Measurements from ENCODE around the gene DDX39A. TPM values are rescaled to one million over a fixed set of nuclear protein-coding genes. Genes with fewer than 3 reads are reported as not detected.
"Not testable (repeated sequence)": the region's sequence is repeated elsewhere in the genome, so short reads cannot be mapped to it uniquely, and the experiment has no call there.

The DDX39A gene
- total RNA-seq, 4 donors from 2014 or later: 53.3 to 89.7 (median 59.7) TPM

GRCh38 chr19:14460935-14461334, 41.8 kb upstream of the DDX39A start:
- DNase-seq: no peak
- Histone ChIP-seq H3K4me3 (replicated peaks in 1 of 3) (no peak overlapping the region), H3K4me1 (no peaks in the 10 kb centered on the region), H3K9me3 (no peaks in the 10 kb centered on the region), H3K27ac (no peak overlapping the region), H3K36me3 (peaks cover 25 to 54% of the 10 kb centered on the region in 2 donors), H3K27me3 (no peaks in the 10 kb centered on the region)
- 93 to 97% methylated on average over 2 of the region's 2 CpGs for WGBS, 2 donors
- intact Hi-C loops (cut with DNase I): no loop called here
- TF ChIP-seq POLR2A (IDR thresholded peaks at IDR 0.05) (no peak), CTCF (IDR thresholded peaks at IDR 0.05) (no peak)

- WGBS, 2 donors: 73 to 77% methylated on average over 5 of the region's 5 CpGs
- no peak for DNase-seq
- TF ChIP-seq POLR2A (IDR thresholded peaks at IDR 0.05): no peak
- TF ChIP-seq CTCF (IDR thresholded peaks at IDR 0.05): no peak
- H3K27ac ChIP-seq: no peak overlapping the region
- no peaks in the 10 kb centered on the region for H3K27me3 ChIP-seq
- peaks cover 19 to 52% of the 10 kb centered on the region in 2 donors for H3K36me3 ChIP-seq
- H3K4me3 ChIP-seq (replicated peaks in 1 of 3): no peak overlapping the region
- intact Hi-C loops (cut with DNase I): no loop called here
- no peaks in the 10 kb centered on the region for H3K4me1 ChIP-seq
- H3K9me3 ChIP-seq: no peaks in the 10 kb centered on the region
Observed at GRCh38 chr19:14459703-14460102, 40.6 kb upstream of the DDX39A start.

GRCh38 chr19:14452303-14452702, 33.2 kb upstream of the DDX39A start:
- H3K4me3 ChIP-seq (replicated peaks in 1 of 3); H3K4me1 ChIP-seq; intact Hi-C loops (cut with DNase I); H3K9me3 ChIP-seq; H3K27ac ChIP-seq; H3K27me3 ChIP-seq; DNase-seq: not testable (repeated sequence)
- H3K36me3 ChIP-seq: peaks cover 29 to 59% of the 10 kb centered on the region in 2 donors
- 97 to 100% methylated on average over 3 of the region's 3 CpGs for WGBS, 2 donors

- peaks cover 42 to 74% of the 10 kb centered on the region in 2 donors for H3K36me3 ChIP-seq
- no peak overlapping the region for H3K27ac ChIP-seq
- intact Hi-C loops (cut with DNase I): no loop called here
- no peaks in the 10 kb centered on the region for H3K4me1 ChIP-seq
- DNase-seq: no peak
- H3K9me3 ChIP-seq: no peaks in the 10 kb centered on the region
- 95 to 96% methylated on average over 15 of the region's 19 CpGs for WGBS, 2 donors
- TF ChIP-seq POLR2A (IDR thresholded peaks at IDR 0.05) (no peak), CTCF (IDR thresholded peaks at IDR 0.05) (no peak)
- H3K27me3 ChIP-seq: no peaks in the 10 kb centered on the region
- H3K4me3 ChIP-seq (replicated peaks in 1 of 3): no peak overlapping the region
Observed at GRCh38 chr19:14450876-14451275, 31.7 kb upstream of the DDX39A start.

- H3K4me1 ChIP-seq: no peaks in the 10 kb centered on the region
- no peak overlapping the region for H3K27ac ChIP-seq
- DNase-seq: peak in 1 of 2 donors; percentile 7
- intact Hi-C loops (cut with DNase I): no loop called here
- TF ChIP-seq POLR2A (IDR thresholded peaks at IDR 0.05) (no peak), CTCF (IDR thresholded peaks at IDR 0.05) (no peak)
- no peaks in the 10 kb centered on the region for H3K27me3 ChIP-seq
- WGBS, 2 donors: 67 to 70% methylated on average over 11 to 15 of the region's 30 CpGs
- H3K36me3 ChIP-seq: peaks cover 48 to 76% of the 10 kb centered on the region in 2 donors
- no peaks in the 10 kb centered on the region for H3K9me3 ChIP-seq
- no peak overlapping the region for H3K4me3 ChIP-seq (replicated peaks in 1 of 3)
Observed at GRCh38 chr19:14450168-14450874, 31.2 kb upstream of the DDX39A start.
